Transverse colon (tissue), 4 donors: ENCODE results near the gene STAG1. TPM values are rescaled to one million over a fixed set of nuclear protein-coding genes. Genes with fewer than 3 reads are reported as not detected.

Experiments
- DNase-seq: peaks from one replicate; pipeline ENCODE4 v3.0.0-alpha.2; 2019
- H3K27ac ChIP-seq, 4 donors: fragments of 200-600 bp; sonication (generic); 2 replicates each; pipeline ENCODE4 v1.5.1; 2016 to 2018; ENCODE audit warnings: inconsistent platforms in 4 of 4
- H3K27me3 ChIP-seq: fragments of 200-600 bp; sonication (generic); 2 replicates; pipeline ENCODE4 v1.5.1; 2017; ENCODE audit warnings: inconsistent platforms
- H3K36me3 ChIP-seq, 4 donors: fragments of 200-600 bp; sonication (generic); 2 replicates each; pipeline ENCODE4 v1.5.1; 2017 to 2019; ENCODE audit warnings: inconsistent platforms in 4 of 4
- H3K4me1 ChIP-seq, 4 donors: fragments of 200-600 bp; sonication (generic); 2 replicates each; pipeline ENCODE4 v1.5.1; 2017 to 2020; ENCODE audit warnings: inconsistent platforms in 4 of 4
- H3K4me3 ChIP-seq, 4 donors: fragments of 200-600 bp; sonication (generic); 1 replicate in 1 of 4; 2 replicates in 3 of 4; pipeline versions ENCODE4 v1.5.1 to v1.6.1; 2017 to 2019; ENCODE audit warnings: inconsistent platforms in 4 of 4
- H3K9me3 ChIP-seq, 2 donors: fragments of 200-600 bp; sonication (generic); 2 replicates each; pipeline ENCODE4 v1.5.1; 2017 to 2019; ENCODE audit warnings: inconsistent platforms in 2 of 2
- EP300 ChIP-seq: sonication (generic); formaldehyde crosslinking; IDR thresholded peaks from one replicate; pipeline ENCODE4 v1.6.1; 2017; ENCODE audit warnings: antibody characterized with exemption, low read depth
- POLR2A ChIP-seq: fragments of 450-650 bp; IDR thresholded peaks from one replicate; pipeline ENCODE4 v1.6.1; 2016; ENCODE audit warnings: antibody characterized with exemption, mild to moderate bottlenecking, moderate library complexity
- POLR2AphosphoS5 ChIP-seq, 3 donors: sonication (generic); formaldehyde crosslinking; IDR thresholded peaks; one replicate each; pipeline ENCODE4 v1.6.1; 2016; ENCODE audit warnings: antibody characterized with exemption in 3 of 3
- WGBS, 2 donors: methylation state at CpG; one replicate each; pipeline ENCODE4 v1.1.5; 2018; ENCODE audit warnings: low coverage in 1 of 2; 5-methylcytosine and 5-hydroxymethylcytosine counted together
- in situ Hi-C, 4 donors: fragments of 200-750 bp; cut with MboI; loops; one replicate each; pipeline versions ENCODE4 v1.15.0 to v1.15.1; 2017; ENCODE audit warnings: low sequenced_read_pairs in 3 of 4, low pct_ligation_motif_present in 1 of 4, low pct_unique_long_range_greater_than_20kb in 1 of 4
- intact Hi-C: fragments of 100-400 bp; cut with DNase I; formaldehyde crosslinking; loops from one replicate; pipeline ENCODE4 v1.15.1; 2023; ENCODE audit warnings: low total_unique reads
- total RNA-seq, 4 donors: library from RNA; depleted of rRNA; stranded (reverse); fragments of >200 nt; gene quantifications; one replicate each; pipeline ENCODE4 v1.1.0, GENCODE V29; 2016
- TF ChIP-seq, protein P1 (sequence below), 5 experiments: fragments of 200-600 bp in 3 of 5; fragments of 450-650 bp in 2 of 5; sonication (generic) in 3 of 5; IDR thresholded peaks; 1 replicate in 2 of 5; 2 replicates in 3 of 5; pipeline ENCODE4 v1.5.1; 2016 to 2017; ENCODE audit warnings: antibody characterized with exemption in 5 of 5, inconsistent platforms in 3 of 5, mild to moderate bottlenecking in 2 of 5, moderate library complexity in 1 of 5

The STAG1 gene
- total RNA-seq, 4 donors from 2014 or later: 14.5 to 57.2 (median 42.2) TPM

DNA sequence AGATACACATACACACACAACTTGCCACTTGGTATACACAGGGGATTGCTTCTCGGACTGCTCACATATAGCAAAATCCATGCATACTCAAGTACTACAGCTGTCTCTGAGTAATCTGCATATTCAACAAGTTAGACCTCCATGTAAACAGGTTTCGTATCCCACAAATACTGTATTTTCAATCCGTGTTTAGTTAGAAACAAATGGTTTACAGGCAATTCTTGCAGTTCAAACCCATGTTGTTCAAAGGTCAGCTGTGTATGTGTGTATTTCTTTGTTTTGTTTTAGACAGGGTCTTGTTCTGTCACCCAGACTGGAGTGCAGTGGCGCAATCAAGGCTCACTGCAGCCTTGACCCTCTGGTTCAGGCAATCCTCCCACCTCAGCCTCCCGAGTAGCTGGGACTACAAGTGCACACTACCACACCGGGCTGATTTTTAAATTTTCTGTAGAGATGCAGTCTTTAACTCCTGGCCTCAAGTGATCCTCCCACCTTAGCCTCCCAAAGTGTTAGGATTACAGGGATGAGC lies 253.2 kb downstream of the STAG1 start:
- H3K4me3 ChIP-seq: no peak overlapping the region
- no peaks in the 10 kb centered on the region for H3K27me3 ChIP-seq
- no peaks in the 10 kb centered on the region for H3K4me1 ChIP-seq
- peaks cover 0 to 2% of the 10 kb centered on the region in 2 donors for H3K9me3 ChIP-seq
- TF ChIP-seq POLR2A: no peak
- TF ChIP-seq EP300: no peak
- TF ChIP-seq, protein P1, sequence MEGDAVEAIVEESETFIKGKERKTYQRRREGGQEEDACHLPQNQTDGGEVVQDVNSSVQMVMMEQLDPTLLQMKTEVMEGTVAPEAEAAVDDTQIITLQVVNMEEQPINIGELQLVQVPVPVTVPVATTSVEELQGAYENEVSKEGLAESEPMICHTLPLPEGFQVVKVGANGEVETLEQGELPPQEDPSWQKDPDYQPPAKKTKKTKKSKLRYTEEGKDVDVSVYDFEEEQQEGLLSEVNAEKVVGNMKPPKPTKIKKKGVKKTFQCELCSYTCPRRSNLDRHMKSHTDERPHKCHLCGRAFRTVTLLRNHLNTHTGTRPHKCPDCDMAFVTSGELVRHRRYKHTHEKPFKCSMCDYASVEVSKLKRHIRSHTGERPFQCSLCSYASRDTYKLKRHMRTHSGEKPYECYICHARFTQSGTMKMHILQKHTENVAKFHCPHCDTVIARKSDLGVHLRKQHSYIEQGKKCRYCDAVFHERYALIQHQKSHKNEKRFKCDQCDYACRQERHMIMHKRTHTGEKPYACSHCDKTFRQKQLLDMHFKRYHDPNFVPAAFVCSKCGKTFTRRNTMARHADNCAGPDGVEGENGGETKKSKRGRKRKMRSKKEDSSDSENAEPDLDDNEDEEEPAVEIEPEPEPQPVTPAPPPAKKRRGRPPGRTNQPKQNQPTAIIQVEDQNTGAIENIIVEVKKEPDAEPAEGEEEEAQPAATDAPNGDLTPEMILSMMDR (IDR thresholded peaks at IDR 0.05): no peak
- no peak for TF ChIP-seq POLR2AphosphoS5 (IDR thresholded peaks at IDR 0.05)
- in situ Hi-C loops: no loop called here
- DNase-seq: no peak
- intact Hi-C loops: no loop called here
- no peak overlapping the region for H3K27ac ChIP-seq
- no peaks in the 10 kb centered on the region for H3K36me3 ChIP-seq
- 90 to 94% methylated on average over 4 to 6 of the region's 6 CpGs for WGBS, 2 donors

DNA sequence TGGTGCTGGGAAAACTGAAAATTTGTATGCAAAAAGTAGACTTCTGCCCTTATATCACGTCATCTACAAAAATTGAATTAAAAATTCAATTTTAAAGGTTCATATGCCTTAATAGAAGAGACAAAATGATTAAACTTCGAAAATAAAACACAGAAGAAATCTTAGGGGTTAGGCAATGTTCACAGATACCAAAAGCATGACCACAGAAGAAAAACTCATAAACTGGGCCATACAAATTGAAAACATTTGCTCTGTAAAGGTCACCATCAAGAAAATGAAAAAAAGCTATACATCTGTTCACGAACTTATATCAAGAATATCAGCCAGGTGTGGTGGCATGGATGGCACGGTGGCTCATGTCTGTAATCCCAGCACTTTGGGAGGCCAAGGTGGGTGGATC lies 257.0 kb downstream of the STAG1 start:
- WGBS, 2 donors: 97 to 98% methylated on average over 4 of the region's 4 CpGs
- intact Hi-C loops: no loop called here
- H3K27ac ChIP-seq: no peak overlapping the region
- H3K27me3 ChIP-seq: no peaks in the 10 kb centered on the region
- peaks cover 0 to 8% (median 2%) of the 10 kb centered on the region in 4 donors for H3K36me3 ChIP-seq
- TF ChIP-seq POLR2A: no peak
- no peak for TF ChIP-seq POLR2AphosphoS5 (IDR thresholded peaks at IDR 0.05)
- TF ChIP-seq EP300: no peak
- TF ChIP-seq, protein P1 (IDR thresholded peaks at IDR 0.05): no peak
- no peak overlapping the region for H3K4me3 ChIP-seq
- no peaks in the 10 kb centered on the region for H3K4me1 ChIP-seq
- no peak for DNase-seq
- in situ Hi-C loops: no loop called here
- peaks cover 0 to 2% of the 10 kb centered on the region in 2 donors for H3K9me3 ChIP-seq

DNA sequence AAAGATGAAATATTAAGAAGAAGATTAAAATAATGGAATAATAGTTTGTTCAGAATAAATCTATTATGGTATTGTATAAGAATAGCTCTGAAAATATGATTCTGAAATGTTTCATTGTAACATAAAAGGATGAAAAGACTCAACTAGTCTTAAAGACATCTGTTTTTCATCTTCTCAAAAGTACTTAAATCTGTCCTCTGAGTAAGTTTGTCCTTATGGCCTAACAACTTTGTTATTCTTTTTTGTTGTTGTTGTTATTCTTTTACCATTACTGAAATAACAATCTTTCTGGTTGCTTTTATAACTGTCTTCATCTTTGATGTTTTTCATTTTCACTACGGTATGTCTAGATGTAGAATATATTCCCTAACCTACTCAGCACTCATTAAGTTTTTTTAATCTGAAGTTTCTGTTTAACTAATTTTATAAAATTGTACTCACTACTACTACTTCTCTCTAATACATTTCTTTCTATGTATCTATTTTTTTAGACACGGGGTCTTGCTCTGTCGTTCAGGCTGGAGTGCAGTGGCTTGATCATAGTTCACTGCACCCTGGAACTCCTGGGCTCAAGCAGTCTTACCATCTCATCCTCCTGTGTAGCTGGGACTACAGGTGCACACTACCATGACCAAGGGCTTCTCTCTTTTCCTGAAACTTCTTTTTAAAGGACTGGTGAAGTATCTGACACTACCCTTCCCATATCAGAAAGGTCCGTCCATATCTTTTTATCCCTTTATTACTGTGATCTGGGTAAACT lies 261.4 kb downstream of the STAG1 start:
- H3K36me3 ChIP-seq: peaks cover 0 to 16% (median 2%) of the 10 kb centered on the region in 4 donors
- no peak overlapping the region for H3K4me3 ChIP-seq
- TF ChIP-seq POLR2A: no peak
- no peak for TF ChIP-seq POLR2AphosphoS5 (IDR thresholded peaks at IDR 0.05)
- no peak for TF ChIP-seq EP300
- TF ChIP-seq, protein P1 (IDR thresholded peaks at IDR 0.05): no peak
- in situ Hi-C loops: no loop called here
- H3K27me3 ChIP-seq: no peaks in the 10 kb centered on the region
- intact Hi-C loops: no loop called here
- DNase-seq: no peak
- WGBS, 2 donors: 97% methylated on average over 4 of the region's 4 CpGs
- no peak overlapping the region for H3K27ac ChIP-seq
- H3K4me1 ChIP-seq: no peaks in the 10 kb centered on the region
- peaks cover 0 to 2% of the 10 kb centered on the region in 2 donors for H3K9me3 ChIP-seq

DNA sequence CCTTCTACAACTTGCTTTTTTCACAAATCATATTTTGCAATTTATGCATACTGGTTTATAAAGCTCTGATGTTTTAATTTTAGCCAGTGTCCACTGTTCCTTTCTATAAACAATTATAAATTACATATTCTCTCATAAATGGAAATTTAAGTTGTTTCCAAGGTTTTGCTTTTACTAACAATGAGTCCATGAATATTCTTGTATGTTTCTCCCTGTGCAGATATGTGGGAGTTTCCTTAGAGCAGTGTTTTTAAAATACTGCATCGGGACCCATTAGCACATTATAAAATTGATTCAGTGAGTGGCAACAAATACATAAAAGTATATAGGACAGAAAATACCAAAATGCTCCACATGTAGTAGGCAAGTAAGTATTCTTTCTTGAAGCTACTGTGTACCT lies 266.4 kb downstream of the STAG1 start:
- Histone ChIP-seq H3K27ac (no peak overlapping the region), H3K36me3 (peaks cover 0 to 12% (median 0%) of the 10 kb centered on the region in 4 donors), H3K9me3 (no peaks in the 10 kb centered on the region), H3K27me3 (no peaks in the 10 kb centered on the region), H3K4me1 (no peaks in the 10 kb centered on the region), H3K4me3 (no peak overlapping the region)
- no peak for DNase-seq
- TF ChIP-seq POLR2A (no peak), POLR2AphosphoS5 (IDR thresholded peaks at IDR 0.05) (no peak), EP300 (no peak)
- TF ChIP-seq, protein P1 (IDR thresholded peaks at IDR 0.05): no peak
- in situ Hi-C loops (no loop called here), intact Hi-C loops (no loop called here)
- 85 to 100% methylated on average over 1 of the region's 1 CpG for WGBS, 2 donors
